ENCODE results near the gene PPRC1. TPM values are rescaled to one million over a fixed set of nuclear protein-coding genes. Genes with fewer than 3 reads are reported as not detected.
A peak's percentile ranks its signal among the peaks of the same experiment; 100 is the strongest.

PPRC1 gene, protein sequence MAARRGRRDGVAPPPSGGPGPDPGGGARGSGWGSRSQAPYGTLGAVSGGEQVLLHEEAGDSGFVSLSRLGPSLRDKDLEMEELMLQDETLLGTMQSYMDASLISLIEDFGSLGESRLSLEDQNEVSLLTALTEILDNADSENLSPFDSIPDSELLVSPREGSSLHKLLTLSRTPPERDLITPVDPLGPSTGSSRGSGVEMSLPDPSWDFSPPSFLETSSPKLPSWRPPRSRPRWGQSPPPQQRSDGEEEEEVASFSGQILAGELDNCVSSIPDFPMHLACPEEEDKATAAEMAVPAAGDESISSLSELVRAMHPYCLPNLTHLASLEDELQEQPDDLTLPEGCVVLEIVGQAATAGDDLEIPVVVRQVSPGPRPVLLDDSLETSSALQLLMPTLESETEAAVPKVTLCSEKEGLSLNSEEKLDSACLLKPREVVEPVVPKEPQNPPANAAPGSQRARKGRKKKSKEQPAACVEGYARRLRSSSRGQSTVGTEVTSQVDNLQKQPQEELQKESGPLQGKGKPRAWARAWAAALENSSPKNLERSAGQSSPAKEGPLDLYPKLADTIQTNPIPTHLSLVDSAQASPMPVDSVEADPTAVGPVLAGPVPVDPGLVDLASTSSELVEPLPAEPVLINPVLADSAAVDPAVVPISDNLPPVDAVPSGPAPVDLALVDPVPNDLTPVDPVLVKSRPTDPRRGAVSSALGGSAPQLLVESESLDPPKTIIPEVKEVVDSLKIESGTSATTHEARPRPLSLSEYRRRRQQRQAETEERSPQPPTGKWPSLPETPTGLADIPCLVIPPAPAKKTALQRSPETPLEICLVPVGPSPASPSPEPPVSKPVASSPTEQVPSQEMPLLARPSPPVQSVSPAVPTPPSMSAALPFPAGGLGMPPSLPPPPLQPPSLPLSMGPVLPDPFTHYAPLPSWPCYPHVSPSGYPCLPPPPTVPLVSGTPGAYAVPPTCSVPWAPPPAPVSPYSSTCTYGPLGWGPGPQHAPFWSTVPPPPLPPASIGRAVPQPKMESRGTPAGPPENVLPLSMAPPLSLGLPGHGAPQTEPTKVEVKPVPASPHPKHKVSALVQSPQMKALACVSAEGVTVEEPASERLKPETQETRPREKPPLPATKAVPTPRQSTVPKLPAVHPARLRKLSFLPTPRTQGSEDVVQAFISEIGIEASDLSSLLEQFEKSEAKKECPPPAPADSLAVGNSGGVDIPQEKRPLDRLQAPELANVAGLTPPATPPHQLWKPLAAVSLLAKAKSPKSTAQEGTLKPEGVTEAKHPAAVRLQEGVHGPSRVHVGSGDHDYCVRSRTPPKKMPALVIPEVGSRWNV (N-terminal part only)
- total RNA-seq: 100 to 1,000 TPM in 1 of 2 donors, 10 to 100 TPM in 1; 56.3 to 134 TPM

DNA sequence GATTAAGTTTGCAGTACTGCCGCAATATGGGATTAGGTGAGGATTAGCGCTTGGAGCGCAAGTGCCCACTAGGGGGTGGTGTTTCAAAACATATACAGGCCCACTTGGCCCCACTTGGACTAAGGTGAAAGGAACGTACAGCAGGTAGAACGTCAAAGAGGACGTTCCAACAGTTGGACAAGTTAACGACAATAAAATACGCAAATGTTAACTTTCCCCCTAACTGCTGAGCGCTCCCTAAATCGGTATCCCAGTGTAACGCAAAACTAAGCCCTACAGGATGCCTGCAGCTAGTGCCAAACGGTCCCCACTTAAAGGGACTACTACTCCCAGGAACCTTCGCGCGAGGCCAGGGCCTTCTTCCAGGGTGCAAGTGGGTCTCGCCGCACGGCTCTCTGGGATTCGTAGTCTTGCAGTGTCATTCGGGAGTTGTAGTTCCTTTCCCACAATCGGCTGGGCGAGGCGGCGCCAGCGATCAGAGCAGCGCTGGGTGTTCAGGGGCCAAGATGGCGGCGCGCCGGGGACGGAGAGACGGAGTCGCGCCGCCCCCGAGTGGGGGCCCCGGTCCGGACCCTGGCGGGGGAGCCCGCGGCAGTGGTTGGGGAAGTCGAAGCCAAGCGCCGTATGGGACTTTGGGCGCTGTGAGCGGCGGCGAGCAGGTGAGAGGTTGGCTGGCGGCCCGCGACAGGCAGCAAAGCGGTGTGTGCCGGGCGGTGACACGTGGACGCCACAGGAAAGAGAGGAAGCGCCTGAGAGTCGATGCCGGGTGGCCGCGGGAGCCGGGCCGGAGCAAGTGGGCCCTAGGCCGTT, at the start of gene PPRC1:
PPRC1 (plus strand) TSS at position 478 of the 810 bp plus-strand sequence; CDS start at position 507, 29 bp downstream.
- DNase-seq (ENCODE audit: low spot score): peak; percentile 98

DNA sequence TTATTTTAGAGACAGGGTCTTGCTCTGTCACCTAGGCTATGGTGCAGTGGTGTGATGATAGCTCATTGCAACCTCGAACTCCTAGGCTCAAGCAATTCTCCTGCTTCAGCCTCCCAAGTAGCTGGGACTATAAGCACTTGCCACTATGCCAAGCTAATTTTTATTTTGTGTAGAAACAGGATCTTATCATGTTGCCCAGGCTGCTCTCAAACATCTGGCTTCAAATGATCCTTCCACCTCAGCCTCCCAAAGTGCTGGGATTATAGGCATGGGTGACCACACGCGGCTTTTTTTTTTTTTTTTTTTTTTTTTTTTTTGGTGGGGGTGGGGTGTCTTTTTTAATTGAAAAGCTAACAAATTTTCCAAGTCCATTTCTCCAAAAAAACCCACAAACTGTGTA, 49.3 kb upstream of the PPRC1 start:
- Mint-ChIP-seq H3K27ac (no peak overlapping the region), H3K4me3 (no peak overlapping the region), H3K27me3 (no peaks in the 10 kb centered on the region), H3K9me3 (no peaks in the 10 kb centered on the region), H3K36me3 (no peaks in the 10 kb centered on the region), H3K4me1 (ENCODE audit: low read depth in 2 of 2) (no peaks in the 10 kb centered on the region)
- DNase-seq (ENCODE audit: low spot score) (no peak), ATAC-seq (no peak)

More for the DNA sequence above, at the start of gene PPRC1:
- no peaks in the 10 kb centered on the region for H3K27me3 Mint-ChIP-seq
- peaks cover 18% of the 10 kb centered on the region for H3K36me3 Mint-ChIP-seq
- H3K9me3 Mint-ChIP-seq: no peaks in the 10 kb centered on the region
- peak within 1 kb of the TSS; percentile 95 to 97 for H3K27ac Mint-ChIP-seq
- peak; percentile 97 to 99 for ATAC-seq
- peak within 1 kb of the TSS; percentile 98 for H3K4me3 Mint-ChIP-seq
- peaks cover 29 to 39% of the 10 kb centered on the region in 2 donors for H3K4me1 Mint-ChIP-seq (ENCODE audit: low read depth in 2 of 2)

DNA sequence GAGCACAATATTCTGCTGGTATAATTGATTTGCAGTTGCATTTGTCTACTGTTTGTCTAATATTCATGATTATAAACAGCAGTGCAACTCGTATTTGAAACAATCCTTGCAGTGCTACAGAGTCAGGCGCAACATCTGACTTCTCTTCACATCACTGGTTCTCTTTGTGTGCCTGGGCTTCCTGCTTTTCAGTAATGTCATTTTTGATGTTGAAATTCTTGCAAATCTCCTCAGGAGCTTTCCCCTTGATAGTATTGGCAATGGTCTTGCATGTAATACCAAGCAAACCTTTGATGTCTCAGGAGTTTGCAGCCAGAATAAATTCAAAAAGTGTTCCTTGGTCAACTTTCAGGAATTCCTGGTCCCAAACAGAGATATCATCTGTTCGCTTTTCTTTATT, 47.5 kb upstream of the PPRC1 start:
- DNase-seq (ENCODE audit: low spot score) (no peak), ATAC-seq (no peak)
- Mint-ChIP-seq H3K27ac (no peak overlapping the region), H3K9me3 (no peaks in the 10 kb centered on the region), H3K4me1 (ENCODE audit: low read depth in 2 of 2) (no peaks in the 10 kb centered on the region), H3K36me3 (no peaks in the 10 kb centered on the region), H3K4me3 (no peak overlapping the region), H3K27me3 (no peaks in the 10 kb centered on the region)

DNA sequence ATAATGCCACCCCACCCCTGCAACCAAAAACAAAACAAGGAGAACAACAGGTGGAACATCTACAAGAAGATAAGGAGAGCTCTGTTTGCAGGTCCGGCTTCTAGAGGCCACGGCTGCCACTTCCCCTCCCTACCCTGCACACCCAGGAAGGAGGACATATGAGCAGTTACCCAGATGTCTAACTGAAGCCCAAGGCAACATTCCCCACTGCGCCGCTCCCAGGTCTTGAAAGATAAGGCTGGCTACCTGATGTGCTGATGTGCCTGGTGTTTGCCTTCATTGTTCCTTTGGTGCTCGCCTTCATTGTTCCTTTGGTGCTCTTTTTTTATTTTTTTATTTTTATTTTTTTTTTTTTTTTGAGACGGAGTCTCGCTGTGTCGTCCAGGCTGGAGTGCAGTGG, 46.6 kb upstream of the PPRC1 start:
- DNase-seq (ENCODE audit: low spot score) (no peak), ATAC-seq (no peak)
- Mint-ChIP-seq H3K9me3 (no peaks in the 10 kb centered on the region), H3K4me1 (ENCODE audit: low read depth in 2 of 2) (no peaks in the 10 kb centered on the region), H3K36me3 (no peaks in the 10 kb centered on the region), H3K27ac (no peak overlapping the region), H3K27me3 (no peaks in the 10 kb centered on the region), H3K4me3 (no peak overlapping the region)

DNA sequence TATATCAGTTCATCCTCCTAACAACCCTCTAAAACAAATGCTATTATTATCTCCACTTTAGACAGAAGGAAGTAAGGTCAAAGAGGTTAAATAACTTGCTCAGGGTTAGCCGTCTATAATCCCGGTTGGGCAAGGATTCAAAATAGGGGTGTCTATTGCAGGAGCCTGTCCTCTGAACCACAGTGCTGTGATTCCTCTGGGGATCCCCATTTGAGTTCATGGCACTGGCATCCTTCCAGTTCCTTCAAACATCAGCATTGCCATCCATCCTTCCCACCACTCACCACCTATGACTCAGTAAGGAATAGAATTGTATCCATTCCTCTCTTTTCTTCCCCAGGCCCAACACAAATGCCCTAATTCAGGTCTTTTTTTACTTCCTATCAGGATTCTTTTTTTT, 42.1 kb upstream of the PPRC1 start:
- H3K27ac Mint-ChIP-seq: no peak overlapping the region
- H3K27me3 Mint-ChIP-seq: no peaks in the 10 kb centered on the region
- no peak overlapping the region for H3K4me3 Mint-ChIP-seq
- DNase-seq (ENCODE audit: low spot score) (no peak), ATAC-seq (no peak)
- no peaks in the 10 kb centered on the region for H3K4me1 Mint-ChIP-seq (ENCODE audit: low read depth in 2 of 2)
- H3K36me3 Mint-ChIP-seq: no peaks in the 10 kb centered on the region
- H3K9me3 Mint-ChIP-seq: no peaks in the 10 kb centered on the region

DNA sequence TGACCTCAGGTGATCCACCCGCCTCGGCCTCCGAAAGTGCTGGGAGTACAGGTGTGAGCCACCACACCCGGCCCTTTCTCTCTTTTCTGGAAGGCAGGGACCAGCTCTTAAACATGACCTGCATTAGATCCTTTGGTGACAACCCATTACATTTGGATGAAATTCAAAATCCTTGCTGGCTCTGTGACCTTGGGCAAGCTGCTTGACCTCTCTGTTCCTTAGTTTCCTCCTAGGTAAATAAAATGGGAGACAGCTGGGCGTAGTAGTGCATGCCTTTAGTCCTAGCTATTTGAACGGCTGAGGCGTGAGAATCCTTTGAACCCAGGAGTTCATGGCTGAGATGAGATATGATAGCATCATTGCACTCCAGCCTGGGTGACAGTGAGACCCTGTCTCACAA, 36.4 kb upstream of the PPRC1 start:
- Mint-ChIP-seq H3K27me3 (no peaks in the 10 kb centered on the region), H3K4me3 (no peak overlapping the region), H3K9me3 (no peaks in the 10 kb centered on the region), H3K36me3 (no peaks in the 10 kb centered on the region), H3K27ac (no peak overlapping the region), H3K4me1 (ENCODE audit: low read depth in 2 of 2) (no peaks in the 10 kb centered on the region)
- DNase-seq (ENCODE audit: low spot score) (no peak), ATAC-seq (no peak)

DNA sequence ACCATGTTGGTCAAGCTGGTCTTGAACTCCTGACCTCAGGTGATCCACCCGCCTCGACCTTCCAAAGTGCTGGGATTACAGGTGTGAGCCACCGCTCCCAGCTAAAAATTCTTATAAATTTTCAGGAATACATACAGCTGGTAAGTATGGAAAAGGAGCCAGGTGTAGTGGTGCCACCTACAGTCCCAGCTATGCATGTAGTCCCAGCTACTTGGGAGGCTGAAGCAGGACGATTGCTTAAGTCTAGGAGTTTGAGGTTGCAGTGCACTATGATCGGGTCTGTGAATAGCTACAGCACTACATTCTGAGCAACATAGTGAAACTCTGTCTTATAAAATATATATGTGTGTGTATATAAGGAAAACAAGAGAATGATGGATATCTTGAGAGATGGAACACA, 31.7 kb upstream of the PPRC1 start:
- no peak for DNase-seq (ENCODE audit: low spot score)
- no peak for ATAC-seq
- Mint-ChIP-seq H3K27ac (no peak overlapping the region), H3K27me3 (no peaks in the 10 kb centered on the region), H3K9me3 (no peaks in the 10 kb centered on the region), H3K36me3 (no peaks in the 10 kb centered on the region), H3K4me3 (no peak overlapping the region), H3K4me1 (ENCODE audit: low read depth in 2 of 2) (peaks cover 9 to 10% of the 10 kb centered on the region in 2 donors)

DNA sequence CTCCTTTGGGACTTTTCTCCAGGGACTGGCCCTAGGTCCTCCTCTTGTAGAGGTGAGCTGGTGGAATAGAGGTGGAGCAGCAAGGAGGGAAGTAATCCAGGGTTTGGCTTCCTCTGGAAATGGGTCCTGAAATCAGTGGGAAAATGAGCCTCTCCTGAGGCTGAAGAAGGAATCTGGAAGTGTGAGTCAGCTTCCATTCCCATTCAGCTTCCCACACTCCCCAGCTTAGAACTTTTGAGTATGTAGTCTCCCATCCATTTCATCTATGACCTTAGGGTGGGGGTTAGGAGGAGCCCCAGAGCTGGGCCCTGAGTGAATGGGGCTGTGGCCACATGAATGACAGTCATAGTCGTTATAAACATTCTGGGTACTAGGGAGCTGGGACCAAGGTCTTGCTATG, 30.4 kb upstream of the PPRC1 start:
- no peak for ATAC-seq
- Mint-ChIP-seq H3K27ac (no peak overlapping the region), H3K4me1 (ENCODE audit: low read depth in 2 of 2) (peaks cover 9 to 12% of the 10 kb centered on the region in 2 donors), H3K27me3 (no peaks in the 10 kb centered on the region), H3K36me3 (no peaks in the 10 kb centered on the region), H3K9me3 (no peaks in the 10 kb centered on the region), H3K4me3 (no peak overlapping the region)
- no peak for DNase-seq (ENCODE audit: low spot score)

DNA sequence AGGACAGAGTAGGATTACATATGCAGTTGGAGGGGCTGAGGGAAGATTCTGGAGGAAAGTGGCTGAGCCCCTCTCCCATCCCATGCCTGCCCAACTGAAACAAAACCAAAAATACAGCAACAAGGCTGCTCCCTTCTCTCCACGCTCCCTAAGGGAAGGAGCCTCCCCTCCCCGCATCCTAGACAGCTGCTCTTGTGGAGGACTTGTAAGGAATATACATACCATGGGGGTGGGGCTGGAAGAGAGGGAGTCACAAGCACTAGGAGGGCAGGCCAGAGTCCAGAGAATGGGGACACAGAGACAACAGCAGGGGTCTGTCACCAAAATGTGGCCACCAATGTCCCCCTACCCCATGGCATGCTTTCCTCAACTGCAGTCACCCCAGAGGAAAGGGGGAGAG, 25.8 kb upstream of the PPRC1 start:
- ATAC-seq: no peak
- Mint-ChIP-seq H3K36me3 (peaks cover 6% of the 10 kb centered on the region), H3K4me3 (no peak overlapping the region), H3K27me3 (no peaks in the 10 kb centered on the region), H3K27ac (no peak overlapping the region), H3K4me1 (ENCODE audit: low read depth in 2 of 2) (peaks cover 12 to 17% of the 10 kb centered on the region in 2 donors), H3K9me3 (no peaks in the 10 kb centered on the region)
- no peak for DNase-seq (ENCODE audit: low spot score)

DNA sequence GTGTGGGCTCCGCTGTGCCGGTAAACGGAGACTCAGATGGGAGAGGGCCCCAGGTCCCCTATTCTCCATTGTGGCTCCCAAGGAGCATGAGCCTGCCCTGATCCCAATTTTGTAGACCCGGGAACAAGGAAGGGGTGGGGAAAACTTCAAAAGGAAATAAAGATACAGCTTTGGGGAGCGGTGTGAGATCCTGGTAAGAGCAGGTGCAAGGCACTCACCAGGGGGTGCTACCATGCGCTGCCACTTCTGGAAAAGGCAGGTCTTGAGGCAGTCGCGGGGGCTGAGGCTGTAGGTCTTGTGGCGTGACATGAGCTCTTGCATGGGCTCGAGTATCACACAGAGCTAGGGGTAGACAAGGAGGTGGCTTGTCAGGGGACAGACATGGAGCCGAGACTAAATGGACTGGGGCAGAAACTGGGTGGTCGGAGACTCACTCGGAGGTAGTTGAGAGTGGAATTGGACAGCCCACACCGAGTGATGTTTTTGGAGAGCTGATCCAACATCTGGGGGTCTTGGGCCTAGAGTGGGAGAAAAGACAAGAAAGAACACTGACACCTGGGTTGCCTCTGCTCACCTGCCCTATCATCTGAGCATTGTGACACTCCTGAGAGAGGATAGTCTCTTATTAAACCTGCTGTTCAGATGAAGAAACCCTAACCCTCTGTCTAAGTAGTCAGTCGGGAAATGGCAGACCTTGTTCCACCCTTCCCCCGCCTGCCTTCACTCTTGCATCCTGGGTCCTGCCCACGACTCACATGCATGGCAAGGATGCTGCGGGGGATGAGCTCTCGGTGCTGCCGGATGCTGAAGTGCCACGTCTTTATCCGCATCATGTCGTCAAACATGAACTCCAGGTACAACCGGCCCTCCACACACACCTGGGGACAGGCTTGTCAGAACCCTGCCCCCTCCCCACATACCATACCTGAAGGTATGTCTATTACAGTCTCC, 23.4 kb upstream of the PPRC1 start:
- DNase-seq (ENCODE audit: low spot score): no peak
- peaks cover 6% of the 10 kb centered on the region for H3K36me3 Mint-ChIP-seq
- no peaks in the 10 kb centered on the region for H3K27me3 Mint-ChIP-seq
- no peaks in the 10 kb centered on the region for H3K9me3 Mint-ChIP-seq
- H3K27ac Mint-ChIP-seq: no peak overlapping the region
- no peak for ATAC-seq
- H3K4me3 Mint-ChIP-seq: no peak overlapping the region
- peaks cover 24 to 31% of the 10 kb centered on the region in 2 donors for H3K4me1 Mint-ChIP-seq (ENCODE audit: low read depth in 2 of 2)

DNA sequence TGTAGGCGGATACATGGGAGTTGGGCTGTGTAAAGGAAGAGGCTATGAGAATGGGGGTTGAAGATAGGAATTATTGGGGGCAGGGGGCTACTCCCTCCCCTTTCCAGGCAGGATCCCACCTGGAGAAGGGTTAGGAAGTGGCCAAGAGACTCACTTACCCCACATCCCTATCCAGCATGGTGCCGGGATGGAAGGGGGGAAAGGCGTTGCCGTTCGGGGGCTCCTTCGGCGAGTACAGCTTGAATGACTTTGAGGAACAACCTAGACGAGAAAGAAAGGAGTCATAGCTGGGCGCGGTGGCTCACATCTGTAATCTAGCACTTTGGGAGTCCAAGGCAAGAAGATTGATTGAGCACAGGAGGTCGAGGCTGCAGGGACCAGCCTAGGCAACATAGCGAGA, 21.6 kb upstream of the PPRC1 start:
- H3K27me3 Mint-ChIP-seq: no peaks in the 10 kb centered on the region
- peaks cover 22 to 35% of the 10 kb centered on the region in 2 donors for H3K4me1 Mint-ChIP-seq (ENCODE audit: low read depth in 2 of 2)
- DNase-seq (ENCODE audit: low spot score) (no peak), ATAC-seq (no peak)
- H3K36me3 Mint-ChIP-seq: peaks cover 6% of the 10 kb centered on the region
- no peak overlapping the region for H3K27ac Mint-ChIP-seq
- no peak overlapping the region for H3K4me3 Mint-ChIP-seq
- no peaks in the 10 kb centered on the region for H3K9me3 Mint-ChIP-seq

DNA sequence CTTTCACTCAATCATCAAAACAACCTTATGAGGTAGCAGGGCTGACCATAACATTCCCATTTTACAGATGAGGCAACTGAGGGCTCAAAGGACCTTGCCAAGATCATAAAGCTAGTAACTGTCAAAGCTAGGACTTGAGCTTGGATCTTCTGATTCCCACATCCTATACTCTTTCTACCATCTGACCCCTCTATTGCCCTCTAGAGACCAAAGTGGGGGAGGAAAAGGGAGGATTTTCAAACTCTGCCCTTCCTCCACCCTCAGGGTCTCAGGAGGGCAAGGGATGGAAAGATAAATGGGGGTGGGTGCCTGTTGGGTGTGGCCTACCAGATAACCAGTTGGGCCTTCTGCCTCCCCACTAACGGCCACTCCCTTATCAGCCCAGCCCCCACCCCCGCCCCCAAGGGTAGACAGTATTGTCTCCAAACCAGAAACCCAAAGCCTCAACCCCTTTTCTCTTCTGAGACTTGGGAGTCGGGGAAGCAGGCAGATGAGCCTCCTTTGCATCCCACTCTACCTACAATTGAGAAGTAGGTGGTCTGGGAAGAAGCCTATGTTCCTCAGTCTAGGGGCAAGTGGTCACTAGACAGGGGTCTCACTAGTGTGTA, 20.5 kb upstream of the PPRC1 start:
- Mint-ChIP-seq H3K4me3 (no peak overlapping the region), H3K27ac (peak overlapping the region in 1 of 2 donors; percentile 79), H3K27me3 (no peaks in the 10 kb centered on the region), H3K36me3 (peaks cover 6% of the 10 kb centered on the region), H3K9me3 (no peaks in the 10 kb centered on the region), H3K4me1 (ENCODE audit: low read depth in 2 of 2) (peaks cover 31 to 44% of the 10 kb centered on the region in 2 donors)
- ATAC-seq (no peak), DNase-seq (ENCODE audit: low spot score) (no peak)

Measured in natural killer cell treated with Interleukin-12 subunit alpha and Interleukin-12 subunit beta and Interleukin-15 and Interleukin-18, amount 100 ng/mL, for 72 hours (primary cell).